Measurements from ENCODE around the gene USP6NL. TPM values are rescaled to one million over a fixed set of nuclear protein-coding genes. Genes with fewer than 3 reads are reported as not detected.

Gene USP6NL
- total RNA-seq, 1 donor from 2014 or later, result 13.8 TPM

DNA sequence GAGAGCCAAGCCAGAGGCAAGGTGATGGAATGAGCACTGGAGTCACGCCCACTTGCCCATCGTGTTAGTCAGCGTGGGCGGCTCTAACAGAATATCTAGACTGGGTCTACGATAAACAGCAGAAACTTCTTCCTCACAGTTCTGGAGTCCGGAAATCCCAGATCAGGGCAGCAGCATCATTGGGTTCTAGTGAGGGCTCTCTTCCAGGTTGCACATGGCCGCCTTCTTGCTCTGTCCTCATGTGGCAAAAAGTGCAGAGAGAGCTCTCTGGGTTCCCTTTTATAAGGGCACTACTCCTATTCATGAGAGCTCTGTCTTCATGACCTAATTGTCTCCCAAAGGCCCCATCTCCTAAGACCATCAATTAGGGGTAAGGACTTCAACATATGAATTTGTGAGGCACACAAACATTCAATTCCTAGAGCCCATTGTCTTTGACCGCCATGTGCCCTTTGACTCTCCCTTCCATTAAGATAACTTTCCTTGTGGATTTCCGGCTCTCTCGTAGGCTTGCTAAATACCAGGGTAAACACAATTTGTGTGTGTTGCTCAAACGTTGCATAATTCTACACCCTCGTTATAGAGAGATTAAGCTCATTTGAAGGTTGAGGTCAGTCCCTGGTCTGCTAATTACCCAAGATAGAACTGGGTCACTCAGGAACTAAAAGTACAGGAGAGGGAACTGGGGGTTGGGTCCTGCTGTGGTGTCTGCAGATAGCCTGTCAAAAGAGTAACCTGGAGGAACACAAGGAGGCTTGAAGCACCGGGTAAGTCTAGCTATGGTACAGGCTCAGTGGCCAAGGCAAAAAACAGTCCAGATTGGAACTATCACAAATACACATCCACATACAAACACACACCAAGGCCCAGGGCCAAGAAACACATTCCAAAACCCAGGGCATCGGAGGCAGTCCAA is 28.7 kb upstream of the USP6NL start:
- no peak overlapping the region for H3K4me3 Mint-ChIP-seq (ENCODE audit: unreplicated experiment)
- no peak overlapping the region for H3K27ac Mint-ChIP-seq (ENCODE audit: unreplicated experiment)
- H3K27me3 Mint-ChIP-seq (ENCODE audit: unreplicated experiment), result peaks cover 38% of the 10 kb centered on the region
- no peaks in the 10 kb centered on the region for H3K36me3 Mint-ChIP-seq (ENCODE audit: unreplicated experiment)
- TF ChIP-seq, protein P1, sequence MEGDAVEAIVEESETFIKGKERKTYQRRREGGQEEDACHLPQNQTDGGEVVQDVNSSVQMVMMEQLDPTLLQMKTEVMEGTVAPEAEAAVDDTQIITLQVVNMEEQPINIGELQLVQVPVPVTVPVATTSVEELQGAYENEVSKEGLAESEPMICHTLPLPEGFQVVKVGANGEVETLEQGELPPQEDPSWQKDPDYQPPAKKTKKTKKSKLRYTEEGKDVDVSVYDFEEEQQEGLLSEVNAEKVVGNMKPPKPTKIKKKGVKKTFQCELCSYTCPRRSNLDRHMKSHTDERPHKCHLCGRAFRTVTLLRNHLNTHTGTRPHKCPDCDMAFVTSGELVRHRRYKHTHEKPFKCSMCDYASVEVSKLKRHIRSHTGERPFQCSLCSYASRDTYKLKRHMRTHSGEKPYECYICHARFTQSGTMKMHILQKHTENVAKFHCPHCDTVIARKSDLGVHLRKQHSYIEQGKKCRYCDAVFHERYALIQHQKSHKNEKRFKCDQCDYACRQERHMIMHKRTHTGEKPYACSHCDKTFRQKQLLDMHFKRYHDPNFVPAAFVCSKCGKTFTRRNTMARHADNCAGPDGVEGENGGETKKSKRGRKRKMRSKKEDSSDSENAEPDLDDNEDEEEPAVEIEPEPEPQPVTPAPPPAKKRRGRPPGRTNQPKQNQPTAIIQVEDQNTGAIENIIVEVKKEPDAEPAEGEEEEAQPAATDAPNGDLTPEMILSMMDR (IDR thresholded peaks at IDR 0.05), result no peak
- no peaks in the 10 kb centered on the region for H3K9me3 Mint-ChIP-seq (ENCODE audit: unreplicated experiment)
- DNase-seq (ENCODE audit: extremely low spot score, unreplicated experiment), result no peak
- H3K4me1 Mint-ChIP-seq (ENCODE audit: unreplicated experiment), result no peaks in the 10 kb centered on the region

DNA sequence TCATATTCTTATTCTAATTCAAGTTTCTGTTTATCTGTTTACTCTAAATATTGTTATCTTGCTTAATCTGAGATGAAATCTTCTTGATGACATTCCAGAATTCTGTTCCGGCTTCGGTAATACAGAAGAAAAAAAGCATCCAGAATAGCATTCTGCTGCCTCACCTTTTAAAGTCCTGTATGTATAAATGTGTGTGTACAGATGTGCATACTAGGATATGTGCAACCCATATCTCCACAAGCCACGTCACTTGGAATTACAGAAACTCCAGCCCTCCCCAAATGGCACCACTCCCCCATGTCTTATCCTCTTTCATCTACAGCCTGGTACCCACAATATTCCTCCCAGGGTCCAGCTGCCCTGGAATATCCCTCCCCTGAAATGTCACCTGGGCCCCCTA is 27.9 kb upstream of the USP6NL start:
- H3K4me3 Mint-ChIP-seq (ENCODE audit: unreplicated experiment), result no peak overlapping the region
- no peaks in the 10 kb centered on the region for H3K36me3 Mint-ChIP-seq (ENCODE audit: unreplicated experiment)
- no peaks in the 10 kb centered on the region for H3K9me3 Mint-ChIP-seq (ENCODE audit: unreplicated experiment)
- peaks cover 41% of the 10 kb centered on the region for H3K27me3 Mint-ChIP-seq (ENCODE audit: unreplicated experiment)
- TF ChIP-seq, protein P1 (IDR thresholded peaks at IDR 0.05), result no peak
- H3K27ac Mint-ChIP-seq (ENCODE audit: unreplicated experiment), result no peak overlapping the region
- H3K4me1 Mint-ChIP-seq (ENCODE audit: unreplicated experiment), result no peaks in the 10 kb centered on the region
- no peak for DNase-seq (ENCODE audit: extremely low spot score, unreplicated experiment)

DNA sequence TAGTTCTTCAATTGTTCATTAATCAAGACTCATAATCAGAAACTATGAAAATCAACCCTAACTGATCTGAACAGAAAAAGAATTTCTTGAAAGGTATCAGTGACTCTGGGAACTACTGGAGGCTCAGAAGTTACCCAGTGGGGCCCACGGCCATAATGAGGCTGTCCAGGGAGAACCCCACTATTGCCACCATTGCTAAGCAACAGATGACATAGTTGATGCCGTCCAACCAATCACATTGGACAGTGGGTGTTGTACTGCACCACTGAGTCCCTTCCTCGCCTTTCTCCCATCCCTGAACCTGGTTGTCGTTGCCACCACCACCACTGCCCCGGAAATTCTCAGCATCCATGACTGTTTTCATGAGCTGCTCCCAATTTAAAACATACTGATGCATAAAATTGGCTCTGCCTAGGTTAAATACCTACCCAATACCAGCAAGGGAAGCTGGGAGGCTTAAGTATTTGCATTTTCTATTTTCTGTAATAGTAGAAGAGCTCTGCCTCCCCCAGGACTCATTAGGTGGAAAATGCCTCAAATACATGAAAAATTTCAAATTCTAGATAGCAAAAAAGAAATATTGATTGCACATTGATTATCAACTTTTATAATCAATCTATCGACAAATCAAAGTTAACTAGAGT is 26.7 kb upstream of the USP6NL start:
- TF ChIP-seq, protein P1 (IDR thresholded peaks at IDR 0.05), result no peak

DNA sequence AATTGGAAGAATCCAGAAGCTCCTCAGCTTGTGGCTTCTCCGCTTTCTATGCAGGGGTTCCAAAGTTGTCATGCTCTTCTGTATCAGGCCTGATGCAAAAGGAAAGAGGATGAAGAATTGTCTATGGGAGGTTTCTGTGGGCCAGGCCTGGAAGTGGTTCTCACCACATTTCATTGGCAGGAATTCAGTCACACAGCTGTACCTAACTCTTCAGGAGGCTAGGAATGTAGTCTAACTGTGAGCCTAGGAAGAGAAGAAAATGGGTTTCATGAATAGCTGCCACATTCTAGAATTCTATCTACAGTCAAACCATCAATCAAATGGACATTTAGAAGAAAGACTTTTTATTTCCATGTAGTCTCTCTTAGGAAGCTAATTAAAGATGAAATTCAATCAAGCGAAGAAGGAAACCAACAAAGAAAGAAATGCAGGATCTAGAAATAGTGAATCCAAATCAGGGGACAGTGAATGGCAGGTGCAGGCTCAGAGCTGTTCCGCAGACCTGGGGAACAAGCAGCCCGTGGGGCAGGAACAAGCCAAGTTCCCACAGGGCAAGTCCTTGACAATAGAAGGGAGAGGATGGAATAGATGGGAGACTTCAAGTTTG is 25.4 kb upstream of the USP6NL start:
- Mint-ChIP-seq H3K27me3 (ENCODE audit: unreplicated experiment) (peaks cover 49% of the 10 kb centered on the region), H3K4me3 (ENCODE audit: unreplicated experiment) (no peak overlapping the region), H3K36me3 (ENCODE audit: unreplicated experiment) (no peaks in the 10 kb centered on the region), H3K9me3 (ENCODE audit: unreplicated experiment) (no peaks in the 10 kb centered on the region), H3K27ac (ENCODE audit: unreplicated experiment) (no peak overlapping the region), H3K4me1 (ENCODE audit: unreplicated experiment) (no peaks in the 10 kb centered on the region)
- TF ChIP-seq, protein P1 (IDR thresholded peaks at IDR 0.05), result no peak
- DNase-seq (ENCODE audit: extremely low spot score, unreplicated experiment), result no peak

More for the DNA sequence above, 26.7 kb upstream of the USP6NL start:
- Mint-ChIP-seq H3K4me1 (ENCODE audit: unreplicated experiment) (no peaks in the 10 kb centered on the region), H3K9me3 (ENCODE audit: unreplicated experiment) (no peaks in the 10 kb centered on the region), H3K27ac (ENCODE audit: unreplicated experiment) (no peak overlapping the region), H3K36me3 (ENCODE audit: unreplicated experiment) (no peaks in the 10 kb centered on the region), H3K4me3 (ENCODE audit: unreplicated experiment) (no peak overlapping the region), H3K27me3 (ENCODE audit: unreplicated experiment) (peaks cover 46% of the 10 kb centered on the region)
- DNase-seq (ENCODE audit: extremely low spot score, unreplicated experiment), result no peak

All from osteocyte (in vitro differentiated cells).